Suprapubic skin (tissue), 3 donors: ENCODE results near the gene HES6.

ENCODE experiments used
- CTCF ChIP-seq, 2 donors: fragments of 200-600 bp in 1 of 2; fragments of 450-650 bp in 1 of 2; sonication (generic) in 1 of 2; IDR thresholded peaks; one replicate each; pipeline ENCODE4 v1.5.1; 2016 to 2019; ENCODE audit warnings: antibody characterized with exemption in 2 of 2, mild to moderate bottlenecking in 1 of 2, moderate library complexity in 1 of 2
- POLR2A ChIP-seq, 2 donors: fragments of 450-650 bp; IDR thresholded peaks; one replicate each; pipeline ENCODE4 v1.6.1; 2017; ENCODE audit warnings: antibody characterized with exemption in 2 of 2, mild to moderate bottlenecking in 2 of 2, moderate library complexity in 2 of 2

DNA sequence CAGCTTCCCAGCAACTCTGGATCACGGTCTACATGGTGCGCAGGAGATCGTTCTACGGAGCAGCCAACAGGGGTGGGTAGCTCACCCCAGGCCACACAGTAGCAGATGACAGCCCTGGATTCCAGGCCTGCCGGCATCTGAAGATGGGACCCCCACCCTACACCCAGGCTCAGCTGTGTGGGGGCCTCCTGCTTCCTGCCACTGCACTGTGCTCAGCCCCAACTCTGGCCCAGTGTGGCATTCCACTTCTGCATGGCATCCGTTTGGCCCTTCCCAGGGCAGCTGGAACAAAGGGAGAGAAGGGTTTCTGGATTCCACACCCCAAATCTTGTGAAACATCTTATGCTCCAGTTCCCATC lies 39.5 kb upstream of the HES6 start:
- TF ChIP-seq CTCF (IDR thresholded peaks at IDR 0.05) (no peak), POLR2A (IDR thresholded peaks at IDR 0.05) (no peak)
